ENCODE data around the gene PRKAG2.

PRKAG2 gene

DNA sequence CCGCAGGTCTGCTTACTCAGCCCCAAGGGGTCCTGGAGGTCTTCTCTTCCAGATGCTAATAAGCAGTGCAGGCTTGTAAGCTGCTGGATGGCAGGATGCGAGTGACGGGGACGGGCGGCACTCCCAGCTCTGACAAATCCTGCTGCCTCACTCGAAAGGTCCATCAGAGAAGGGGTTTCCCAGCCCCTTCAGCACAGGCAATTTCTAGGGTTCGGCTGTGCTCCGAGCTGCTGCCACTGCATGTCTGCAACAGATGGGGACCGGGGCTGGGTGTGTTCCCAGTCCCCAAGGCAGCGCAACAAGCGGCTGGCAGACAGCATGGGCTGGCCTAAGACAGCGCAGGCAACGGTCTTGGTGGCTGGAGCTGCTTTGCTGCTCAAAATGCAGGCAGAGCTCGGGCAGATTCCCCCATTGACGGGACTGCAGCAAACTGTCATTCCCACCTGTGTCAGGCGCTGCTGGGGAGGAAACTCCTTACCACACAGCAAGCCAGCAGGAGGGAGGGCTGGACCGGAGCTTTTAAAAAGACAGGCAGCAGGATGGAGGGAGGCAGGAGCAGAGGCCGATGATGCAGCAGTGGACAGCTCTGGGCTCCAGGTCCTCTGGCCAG lies 62.4 kb downstream of the PRKAG2 start:
- DNase-seq = no peak

DNA sequence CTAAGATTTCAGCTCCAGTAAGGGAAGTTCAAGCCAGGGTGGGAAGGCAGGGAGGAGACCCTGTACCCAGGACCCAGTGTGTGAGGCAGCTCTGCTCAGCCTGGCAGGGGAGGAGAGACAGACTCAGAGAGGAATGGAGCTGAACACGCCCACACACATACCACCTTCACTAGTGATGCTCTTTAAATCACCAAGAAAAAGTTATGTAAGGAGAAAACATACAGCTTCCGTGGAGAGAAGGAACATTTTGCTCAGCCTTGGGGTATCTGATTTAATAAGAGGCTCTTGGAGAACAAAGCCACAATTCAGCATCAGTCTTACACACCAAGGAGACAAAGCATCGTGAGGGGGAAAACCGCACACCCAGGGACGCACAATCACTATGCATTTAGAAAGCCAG lies 62.9 kb downstream of the PRKAG2 start:
- no peak for DNase-seq

DNA sequence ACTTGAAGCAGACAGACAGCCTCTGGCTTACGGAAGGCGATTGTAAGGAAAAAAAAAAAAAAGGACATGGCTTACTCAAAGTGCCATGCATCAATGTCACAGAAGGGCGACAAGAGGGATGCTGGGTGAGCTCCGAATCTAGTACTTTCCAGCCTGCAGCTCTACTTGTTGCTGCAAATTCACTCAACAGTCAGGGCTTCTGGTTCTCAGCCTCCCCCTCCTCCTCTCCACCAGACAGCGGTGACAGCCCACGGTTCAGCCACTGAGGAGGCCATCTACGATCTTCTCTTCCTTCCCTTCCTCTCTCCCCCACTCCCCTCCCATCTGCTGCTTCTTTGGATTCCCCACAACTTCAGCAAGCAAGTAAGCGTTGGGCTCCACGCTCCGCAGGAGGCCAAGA lies 63.5 kb downstream of the PRKAG2 start:
- no peak for DNase-seq

DNA sequence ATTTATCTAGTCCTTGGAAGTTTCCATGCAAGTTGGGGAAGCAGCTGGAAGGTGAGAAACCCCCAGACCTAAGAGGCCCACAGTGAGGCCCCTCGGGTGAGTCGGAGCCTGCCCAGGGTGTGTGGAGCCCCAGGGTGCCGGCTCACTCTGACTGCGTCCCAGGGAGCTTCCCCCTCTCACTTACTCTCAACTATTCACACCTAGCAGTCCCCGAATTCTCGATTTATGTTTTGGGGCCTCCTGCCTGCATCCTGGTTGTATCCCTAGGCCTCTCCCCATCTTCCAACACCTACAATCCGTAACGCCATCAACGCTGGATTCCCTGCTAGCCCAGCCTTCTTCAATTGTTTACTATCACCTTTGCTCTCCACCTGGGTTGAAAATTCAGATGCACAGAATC lies 63.9 kb downstream of the PRKAG2 start:
- DNase-seq = no peak

DNA sequence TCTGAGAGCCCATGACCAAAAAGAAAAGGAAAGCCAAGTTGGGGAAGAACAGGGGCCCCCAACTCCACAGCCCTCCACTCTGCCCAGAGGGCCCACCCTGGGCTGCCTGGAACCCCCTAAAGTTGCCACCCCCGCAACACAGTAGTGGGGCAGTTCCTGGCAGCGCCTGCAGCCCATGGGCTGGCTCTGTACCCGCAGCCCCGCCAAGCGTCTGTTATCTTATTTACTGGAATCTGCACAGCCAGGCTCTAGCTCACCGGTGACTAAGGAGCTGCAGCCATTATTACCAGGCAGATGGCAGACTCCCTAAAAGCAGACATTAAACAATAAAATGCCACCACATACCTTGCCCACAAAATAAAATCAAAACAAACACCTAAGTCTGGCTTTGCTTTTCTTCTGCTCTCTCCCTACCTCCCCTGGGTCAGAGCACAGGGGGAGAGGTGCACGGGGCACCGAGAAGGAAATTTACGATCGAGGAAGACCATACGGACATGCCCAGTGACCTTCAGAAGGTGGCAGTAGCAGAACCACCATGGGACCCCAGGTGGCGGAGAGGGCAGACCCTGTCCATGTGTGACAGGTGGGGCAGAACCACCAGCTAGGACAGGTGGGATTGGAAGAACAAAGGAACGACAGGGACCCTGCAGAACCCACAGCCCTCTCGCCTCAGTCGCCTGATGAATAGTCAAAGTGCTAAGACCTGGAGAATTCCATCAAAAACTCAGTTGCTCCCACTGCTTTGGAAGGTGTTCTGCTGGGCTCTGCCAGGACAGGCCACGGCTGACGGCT lies 66.3 kb downstream of the PRKAG2 start:
- DNase-seq = no peak

DNA sequence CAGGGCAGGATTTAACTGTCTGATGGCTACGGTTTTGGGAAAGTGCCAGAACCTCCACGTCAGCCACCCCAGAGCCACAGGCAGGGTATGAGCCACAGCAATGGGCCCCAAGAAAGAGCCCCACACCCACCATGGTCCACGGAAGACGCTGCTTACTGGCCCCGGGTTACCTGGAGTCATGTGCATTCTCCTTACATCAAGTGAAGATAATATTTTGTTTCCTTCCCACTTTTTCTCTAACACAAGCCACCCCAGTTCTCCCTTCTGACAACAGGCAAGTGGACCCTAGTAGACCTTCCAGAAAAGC lies 67.1 kb downstream of the PRKAG2 start:
- DNase-seq = no peak

DNA sequence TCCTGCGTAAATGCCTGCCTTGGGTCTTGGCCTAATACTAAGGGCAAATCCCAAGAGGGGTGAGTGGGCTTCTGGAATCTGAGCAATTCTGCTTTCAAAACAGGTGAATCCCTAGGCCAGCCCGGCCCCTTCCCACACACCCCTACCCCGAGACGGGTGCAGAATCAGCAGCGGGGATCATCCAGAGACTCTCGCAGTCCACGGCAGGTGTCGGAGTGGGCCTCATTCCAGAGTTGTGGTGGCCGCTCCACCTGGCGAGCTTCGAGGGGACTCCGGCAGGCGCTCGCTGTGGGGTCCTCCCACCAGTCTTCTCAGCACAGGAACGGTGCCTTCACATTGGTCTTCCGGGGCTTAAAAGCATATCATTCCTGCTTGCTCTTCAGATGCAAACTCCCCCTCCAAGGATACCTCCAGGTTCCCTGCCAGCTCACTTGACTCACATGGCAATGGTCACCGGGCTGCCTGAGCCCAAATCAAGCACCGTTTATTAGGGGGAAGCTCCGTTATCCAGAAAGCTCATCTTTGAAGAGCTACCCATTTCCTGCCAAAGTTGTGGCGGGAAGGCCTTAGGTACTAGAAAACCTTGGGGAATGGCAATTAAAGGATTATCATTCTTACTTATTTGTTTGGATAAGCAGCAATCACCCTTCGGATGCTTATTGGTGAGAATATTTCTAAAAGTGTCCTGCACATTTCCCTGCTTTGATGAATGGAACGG lies 67.6 kb downstream of the PRKAG2 start:
- no peak for DNase-seq

DNA sequence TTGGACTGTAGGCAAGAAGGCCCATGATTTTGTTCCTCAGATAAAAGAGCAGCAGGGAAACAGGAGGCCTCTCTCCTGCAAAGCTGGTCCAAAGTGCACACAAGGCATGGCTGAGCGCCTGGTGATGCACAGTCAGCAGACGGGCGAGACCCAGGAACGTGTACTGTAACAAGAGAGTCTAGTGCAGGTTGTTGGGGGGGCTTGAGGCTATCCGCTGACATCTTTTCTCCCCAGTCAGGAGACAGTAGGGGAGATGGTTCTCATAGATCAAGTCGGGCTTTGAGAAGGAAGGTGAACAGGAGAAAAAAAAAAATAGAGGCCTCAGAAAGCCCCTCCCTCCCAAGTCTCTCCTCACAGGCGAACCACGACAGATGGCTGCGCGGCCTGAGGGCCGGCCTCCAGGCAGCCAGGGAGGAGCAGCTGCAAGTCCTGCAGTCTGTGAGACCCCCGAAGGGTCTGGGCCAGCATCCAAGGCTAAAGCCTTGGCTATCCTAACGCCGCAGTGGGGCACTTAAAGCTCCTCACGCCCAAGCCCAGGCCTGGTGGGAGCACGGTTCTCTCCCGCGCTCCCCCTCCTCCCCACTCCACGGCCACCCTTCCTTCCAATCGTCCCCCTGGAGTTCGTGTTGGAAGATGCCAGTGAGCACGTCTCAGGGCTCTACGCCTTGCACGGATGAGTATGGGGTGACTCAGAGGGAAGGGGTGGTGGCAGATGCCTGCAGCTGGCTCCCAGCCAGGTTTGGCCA lies 68.3 kb downstream of the PRKAG2 start:
- DNase-seq = peak in 1 of 3 experiments; percentile 26

DNA sequence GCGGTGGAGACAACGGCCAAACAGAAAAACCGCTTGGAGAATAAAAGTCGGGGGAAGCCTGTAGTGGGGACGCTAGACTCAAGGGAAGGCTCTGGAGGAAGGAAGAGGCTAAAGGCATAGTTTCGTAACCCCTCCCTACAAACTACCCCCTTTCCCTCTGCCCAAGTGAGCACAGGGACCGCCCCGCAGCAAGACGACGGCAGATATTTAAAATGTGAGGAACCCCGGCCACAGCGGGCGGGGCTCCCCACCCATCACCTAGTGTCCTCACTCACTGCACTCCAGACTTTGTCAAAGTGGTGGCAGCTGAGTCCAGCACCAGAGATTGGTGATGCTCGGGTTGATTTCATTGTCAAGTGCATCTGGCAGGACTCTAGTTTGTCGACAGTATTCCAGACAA lies 69.1 kb downstream of the PRKAG2 start:
- DNase-seq = peak in 1 of 3 experiments; percentile 19

DNA sequence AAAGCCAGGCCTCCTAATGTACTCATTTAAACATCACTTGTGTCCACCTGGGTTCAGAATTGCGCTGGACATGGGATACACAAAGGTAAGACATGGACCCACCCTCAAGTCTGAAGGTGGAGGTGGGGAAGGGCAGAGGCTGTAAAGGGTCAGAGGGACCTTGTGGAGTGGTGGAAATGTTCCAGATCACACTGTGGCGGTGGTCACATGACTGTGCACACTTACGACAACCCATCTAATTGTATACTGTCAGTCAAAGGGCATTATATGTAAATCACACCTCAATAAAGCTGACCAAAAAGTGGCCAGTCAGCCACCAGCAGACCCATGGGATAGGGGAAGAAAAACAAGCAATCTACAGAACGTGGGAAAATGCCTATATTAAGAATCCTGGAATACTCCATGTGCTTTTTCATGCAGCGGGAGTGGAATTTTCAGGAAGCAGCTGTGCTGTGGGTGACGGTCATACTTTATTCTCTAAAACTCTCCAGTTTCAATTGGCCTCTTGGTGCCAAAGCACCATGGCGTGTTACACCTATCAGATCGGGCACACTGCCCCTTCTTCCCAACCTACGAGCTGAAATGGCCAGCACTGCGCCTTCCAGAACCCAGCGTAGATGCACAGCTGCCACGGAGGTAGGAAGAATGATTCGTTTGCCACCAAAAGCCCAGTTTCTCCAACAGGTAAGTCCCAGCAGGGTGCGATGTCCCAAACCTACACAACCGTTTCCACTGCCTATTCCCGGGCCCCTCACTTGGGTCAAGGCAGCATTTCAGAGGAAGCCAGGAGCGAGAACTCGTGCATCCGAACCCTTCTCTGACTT lies 69.8 kb downstream of the PRKAG2 start:
- DNase-seq = no peak

DNA sequence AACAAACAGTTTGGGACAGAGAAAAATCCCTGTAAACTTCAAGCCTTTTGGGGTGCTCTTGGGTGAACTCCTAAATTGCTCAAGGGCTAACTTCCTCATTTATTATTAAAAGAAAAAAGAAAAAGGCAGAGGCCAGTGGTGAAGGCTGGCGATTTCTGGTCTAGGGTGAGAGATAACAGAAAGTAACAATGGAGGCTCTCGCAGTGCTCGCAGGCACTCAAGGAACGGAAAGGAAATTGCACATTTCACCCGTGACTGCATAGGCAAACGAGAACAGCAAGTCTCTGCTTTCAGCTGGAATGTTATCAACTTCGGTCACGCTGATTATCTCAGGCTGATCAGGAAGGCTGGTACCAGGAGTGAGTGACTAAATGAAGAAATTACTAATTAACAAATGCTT lies 70.7 kb downstream of the PRKAG2 start:
- no peak for DNase-seq

DNA sequence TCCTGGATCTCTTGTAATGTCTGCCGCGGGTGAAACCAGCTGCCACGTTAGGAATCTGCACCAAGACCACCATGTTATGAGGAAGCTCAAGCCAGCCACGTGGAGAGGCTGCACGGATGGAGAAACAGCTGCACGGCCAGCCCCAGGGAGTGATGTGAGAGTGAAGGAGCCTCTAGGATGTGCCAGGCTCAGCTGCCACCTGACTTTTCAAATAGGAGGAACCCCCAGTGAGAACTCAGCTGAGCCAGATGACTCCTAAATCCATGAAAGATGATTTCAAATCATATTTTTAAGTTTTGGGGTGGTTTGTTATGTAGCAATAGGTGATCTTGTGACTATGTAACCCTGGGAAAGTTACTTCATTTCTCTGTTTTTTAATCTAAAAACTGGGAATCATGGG lies 71.7 kb downstream of the PRKAG2 start:
- no peak for DNase-seq

DNA sequence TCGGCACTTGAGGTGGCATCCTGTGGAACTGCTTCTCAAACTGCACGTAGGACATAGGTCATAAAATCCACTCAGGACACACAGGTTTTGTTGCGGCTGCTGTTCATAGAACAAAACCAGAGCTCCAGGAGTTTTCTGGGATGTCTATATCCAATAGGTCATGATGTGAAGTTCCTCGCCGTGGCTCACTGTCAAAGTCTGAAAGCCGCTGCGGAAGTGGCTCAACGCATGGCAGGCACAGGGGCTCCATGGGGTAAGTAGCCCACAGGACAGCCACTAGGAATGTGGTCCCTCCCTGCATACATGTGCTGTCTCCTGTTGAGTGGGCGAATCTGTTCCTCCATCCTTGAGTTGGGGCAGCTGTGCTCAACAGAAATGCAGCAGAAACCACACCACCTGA lies 72.2 kb downstream of the PRKAG2 start:
- no peak for DNase-seq

DNA sequence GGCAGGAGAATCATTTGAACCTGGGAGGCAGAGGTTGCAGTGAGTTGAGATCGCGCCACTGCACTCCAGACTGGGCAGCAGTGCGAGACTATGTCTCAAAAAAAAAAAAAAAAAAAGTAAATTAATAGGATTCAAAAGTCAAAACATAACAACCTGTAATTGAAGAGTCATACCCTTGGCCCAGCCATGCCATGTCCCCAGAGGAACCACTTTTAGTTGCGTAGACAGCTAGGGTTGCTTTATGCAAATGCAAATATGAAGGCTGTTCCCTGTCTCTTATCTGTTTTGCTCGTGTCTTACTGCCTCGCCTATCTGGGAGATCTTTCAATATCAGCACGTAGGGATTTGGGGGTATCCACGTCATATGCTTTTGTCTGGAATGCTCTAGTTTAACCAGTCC lies 73.1 kb downstream of the PRKAG2 start:
- DNase-seq = no peak

DNA sequence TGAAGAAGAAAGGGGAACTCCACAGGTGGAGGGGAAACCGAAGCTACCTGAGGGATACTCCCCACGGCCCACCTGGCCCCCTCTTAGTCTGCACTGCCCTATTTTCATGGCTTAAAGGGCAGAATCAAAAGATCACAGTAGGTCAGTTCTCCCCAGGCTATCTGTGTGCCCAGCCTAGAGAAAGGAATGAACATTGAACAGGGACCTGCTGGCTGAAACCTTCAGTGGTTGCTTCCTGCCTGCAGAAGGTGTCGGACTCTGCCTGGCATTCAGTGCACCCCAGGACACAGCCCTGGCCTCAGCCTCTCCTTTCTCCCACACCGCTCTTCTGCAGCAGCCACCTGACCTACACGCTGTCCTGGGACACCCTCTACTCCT lies 74.5 kb downstream of the PRKAG2 start:
- no peak for DNase-seq

DNA sequence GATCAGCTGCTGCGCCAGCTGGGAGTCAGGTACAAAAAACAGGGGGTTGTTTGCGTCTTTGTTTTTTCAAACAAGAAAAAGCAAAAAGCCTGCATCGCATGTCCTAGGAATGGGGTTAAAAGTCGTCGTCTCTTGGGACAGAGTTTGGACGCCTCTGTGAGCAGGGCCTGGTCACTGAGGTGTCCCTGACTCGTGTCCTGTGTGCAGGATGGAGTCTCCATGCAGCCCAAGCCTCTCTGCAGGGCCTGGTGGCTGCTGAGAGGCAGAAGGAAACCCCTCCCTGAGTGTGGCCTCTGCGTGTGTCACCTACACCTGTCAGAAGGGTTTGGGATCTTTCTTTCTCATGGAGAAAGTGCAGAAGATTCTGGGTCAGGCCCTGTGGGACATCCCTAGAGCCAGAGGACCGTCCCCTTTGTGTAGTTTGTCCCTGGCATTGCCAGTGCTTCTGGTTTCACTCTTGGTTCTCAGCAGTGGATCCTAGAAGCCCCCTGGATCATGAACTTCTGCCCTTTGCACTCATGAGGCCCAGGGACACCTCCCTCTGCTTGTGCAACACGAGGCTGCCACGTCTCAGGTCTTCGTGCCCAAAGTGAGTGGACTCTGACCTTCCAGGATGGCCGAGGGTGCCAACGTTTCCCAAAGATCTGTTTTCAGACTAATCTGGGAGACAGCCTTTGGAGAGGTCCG lies 75.0 kb downstream of the PRKAG2 start:
- DNase-seq = no peak

DNA sequence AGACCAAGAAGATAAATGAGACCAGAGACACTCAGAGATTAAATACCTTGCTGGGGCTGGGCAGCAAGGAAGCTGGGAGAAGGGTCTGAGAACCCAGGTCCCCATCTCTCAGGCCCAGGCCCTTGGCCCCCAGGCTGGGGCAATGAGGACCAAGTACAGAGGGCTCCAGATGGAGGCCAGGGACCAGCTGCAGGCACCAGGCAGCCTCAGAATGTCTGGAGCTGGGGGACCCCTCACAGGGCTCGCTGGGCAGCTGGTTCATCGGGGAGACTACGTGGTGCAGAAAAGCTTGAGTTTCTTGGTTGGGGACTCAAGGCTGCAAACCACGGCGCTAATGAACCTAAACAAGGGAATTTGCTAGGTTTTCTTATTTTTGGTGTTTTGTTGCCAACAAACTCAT lies 75.6 kb downstream of the PRKAG2 start:
- DNase-seq = no peak

DNA sequence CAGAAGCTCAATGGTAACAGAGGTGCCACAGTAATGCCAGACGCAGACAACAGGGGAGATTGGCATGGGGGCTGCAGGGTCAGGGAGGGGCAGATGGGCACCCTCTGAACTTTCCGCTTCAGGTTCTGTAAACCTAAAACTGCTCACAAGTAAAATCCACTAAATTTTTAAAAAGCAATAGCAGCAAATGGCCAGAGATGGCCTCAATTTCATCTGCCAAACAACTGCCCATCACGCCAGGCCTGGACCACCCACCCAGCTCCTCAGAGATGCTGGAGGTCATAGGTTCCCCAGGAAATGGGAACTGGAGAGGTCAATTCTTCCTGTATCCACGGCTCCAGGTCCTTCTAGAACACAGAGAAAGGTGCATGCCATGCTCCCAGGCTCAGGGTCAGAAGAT lies 76.1 kb downstream of the PRKAG2 start:
- no peak for DNase-seq

DNA sequence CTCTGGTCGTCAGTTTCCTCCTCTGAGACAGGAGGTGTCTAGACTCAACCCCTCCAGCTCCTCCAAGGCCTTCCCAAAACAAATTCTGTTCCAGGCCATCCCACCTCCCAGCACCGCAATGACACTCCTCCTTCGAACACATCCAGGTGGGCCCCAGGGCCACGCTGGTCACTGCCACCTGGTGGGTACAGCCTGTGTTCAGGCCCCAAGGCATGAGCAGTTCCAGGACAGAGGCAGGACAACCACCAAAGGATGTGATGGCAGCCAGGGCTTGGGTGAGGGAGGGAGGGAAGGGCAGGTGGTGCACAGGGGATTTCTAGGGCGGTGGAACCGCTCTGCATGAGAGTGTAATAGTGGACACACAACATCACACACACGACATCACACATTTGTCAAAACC lies 76.5 kb downstream of the PRKAG2 start:
- no peak for DNase-seq

DNA sequence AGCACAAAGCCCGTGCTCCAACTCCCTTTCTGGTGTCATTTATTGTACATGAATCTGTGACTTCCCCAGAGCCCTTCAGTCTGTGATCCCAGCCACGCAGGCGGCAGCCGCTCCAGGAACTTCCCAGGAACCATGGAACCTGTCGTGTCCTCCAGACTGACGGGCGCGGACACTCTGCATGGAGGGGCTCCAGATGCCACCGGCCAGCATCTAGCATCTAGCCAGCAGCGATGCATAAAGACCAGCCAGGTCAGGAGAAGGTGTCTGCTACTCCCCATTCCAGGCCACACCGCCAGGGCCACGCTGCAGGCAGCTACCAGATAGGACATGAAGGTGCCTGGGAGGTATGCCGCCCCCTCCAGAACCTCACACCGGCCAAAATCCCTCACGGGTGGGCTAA lies 77.4 kb downstream of the PRKAG2 start:
- DNase-seq = no peak

DNA sequence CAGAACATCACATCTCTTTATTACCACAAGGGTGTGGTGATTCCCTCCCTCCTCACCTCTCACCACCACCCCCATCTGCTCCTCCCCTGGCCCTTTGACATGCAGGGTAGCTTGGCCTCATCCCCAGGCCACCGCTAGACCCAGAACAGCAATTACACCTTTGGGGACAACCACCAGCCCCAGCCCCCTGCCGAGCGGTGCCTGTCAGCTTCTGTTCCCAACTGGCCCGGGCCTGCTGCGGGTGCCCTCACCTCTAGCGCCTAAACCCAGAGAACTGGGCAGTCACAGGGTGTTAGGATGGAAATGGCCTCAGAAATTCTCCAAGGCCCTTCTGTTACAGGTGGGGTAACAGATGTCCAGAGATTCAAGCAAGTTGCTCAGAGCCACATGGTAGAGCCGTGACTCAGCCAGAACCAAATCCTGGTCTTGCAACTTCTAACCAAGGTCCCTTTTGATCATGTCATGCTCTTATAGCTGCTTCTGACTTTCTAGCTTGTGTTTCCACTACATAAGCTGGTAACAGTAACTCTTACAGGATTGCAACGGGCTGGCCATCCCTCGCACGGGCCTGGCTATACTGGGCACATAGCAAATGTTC lies 78.0 kb downstream of the PRKAG2 start:
- DNase-seq = no peak
